Spleen (tissue), 7 donors: ENCODE data around the gene ST6GALNAC3.

Source experiments
- CTCF ChIP-seq, 11 experiments: fragments of 200-600 bp in 7 of 11; fragments of 450-650 bp in 4 of 11; sonication (generic) in 4 of 11; IDR thresholded peaks in 8 of 11; conservative IDR thresholded peaks in 3 of 11; 1 replicate in 7 of 11; 2 replicates in 4 of 11; pipeline versions ENCODE4 v1.4.0 to v1.8.0; 2016 to 2021; ENCODE audit warnings: antibody characterized with exemption in 11 of 11, inconsistent platforms in 4 of 11, mild to moderate bottlenecking in 1 of 11
- POLR2A ChIP-seq, 3 donors: fragments of 450-650 bp; IDR thresholded peaks; one replicate each; pipeline ENCODE4 v1.5.1; 2017; ENCODE audit warnings: antibody characterized with exemption in 3 of 3, mild to moderate bottlenecking in 1 of 3
- POLR2AphosphoS5 ChIP-seq, 3 donors: sonication (generic); formaldehyde crosslinking; IDR thresholded peaks; one replicate each; pipeline ENCODE4 v1.5.1; 2017; ENCODE audit warnings: antibody characterized with exemption in 3 of 3
- donor health status: DM: no; HTN: no; CAD: no; lungs with moderate emphysema.
- donor health status: DM: no; HTN: no; CAD: no.
- donor health status: DM: no; HTN: no; CAD: no.

- TF ChIP-seq CTCF (IDR thresholded peaks at IDR 0.05 in 8 of 11, conservative IDR thresholded peaks at IDR 0.05 in 3 of 11): no peak
- TF ChIP-seq POLR2A (IDR thresholded peaks at IDR 0.05): no peak
- no peak for TF ChIP-seq POLR2AphosphoS5 (IDR thresholded peaks at IDR 0.05)
Measured at GRCh38 chr1:76587212-76587611, 512.7 kb downstream of the ST6GALNAC3 start.
